Measurements from ENCODE around the gene CAMK2D.

Gene CAMK2D

GRCh38 chr4:113643505-113643904 lies 118.0 kb downstream of the CAMK2D start:
- DNase-seq (ENCODE audit: low read depth in 1 of 2, low spot score in 1 of 2) = no peak

GRCh38 chr4:113641025-113641431 lies 120.5 kb downstream of the CAMK2D start:
- DNase-seq (ENCODE audit: low read depth in 1 of 2, low spot score in 1 of 2) = no peak

GRCh38 chr4:113639326-113639725 lies 122.2 kb downstream of the CAMK2D start:
- no peak for DNase-seq (ENCODE audit: low read depth in 1 of 2, low spot score in 1 of 2)

- no peak for DNase-seq (ENCODE audit: low read depth in 1 of 2, low spot score in 1 of 2)
These were observed 123.0 kb downstream of the CAMK2D start for GRCh38 chr4:113638562-113638832.

- DNase-seq (ENCODE audit: low read depth in 1 of 2, low spot score in 1 of 2) = no peak
These were observed 123.5 kb downstream of the CAMK2D start for GRCh38 chr4:113637823-113638561.

- DNase-seq (ENCODE audit: low read depth in 1 of 2, low spot score in 1 of 2) = no peak
These were observed 124.2 kb downstream of the CAMK2D start for GRCh38 chr4:113637363-113637762.

- peak in 1 of 2 donors; percentile 19 for DNase-seq (ENCODE audit: low read depth in 1 of 2, low spot score in 1 of 2)
These were observed 124.7 kb downstream of the CAMK2D start for GRCh38 chr4:113636877-113637276.

- DNase-seq (ENCODE audit: low read depth in 1 of 2, low spot score in 1 of 2) = no peak
These were observed 125.1 kb downstream of the CAMK2D start for GRCh38 chr4:113636438-113636818.

- no peak for DNase-seq (ENCODE audit: low read depth in 1 of 2, low spot score in 1 of 2)
These were observed 125.7 kb downstream of the CAMK2D start for GRCh38 chr4:113635739-113636437.

- no peak for DNase-seq (ENCODE audit: low read depth in 1 of 2, low spot score in 1 of 2)
These were observed 127.2 kb downstream of the CAMK2D start for GRCh38 chr4:113634081-113634969.

GRCh38 chr4:113633467-113633866 lies 128.1 kb downstream of the CAMK2D start:
- DNase-seq (ENCODE audit: low read depth in 1 of 2, low spot score in 1 of 2) = no peak

- DNase-seq (ENCODE audit: low read depth in 1 of 2, low spot score in 1 of 2) = no peak
These were observed 132.8 kb downstream of the CAMK2D start for GRCh38 chr4:113628711-113629110.

GRCh38 chr4:113627321-113627720 lies 134.2 kb downstream of the CAMK2D start:
- DNase-seq (ENCODE audit: low read depth in 1 of 2, low spot score in 1 of 2) = no peak

GRCh38 chr4:113625902-113626301 lies 135.6 kb downstream of the CAMK2D start:
- DNase-seq (ENCODE audit: low read depth in 1 of 2, low spot score in 1 of 2) = no peak

GRCh38 chr4:113623274-113623894 lies 138.2 kb downstream of the CAMK2D start:
- no peak for DNase-seq (ENCODE audit: low read depth in 1 of 2, low spot score in 1 of 2)

- no peak for DNase-seq (ENCODE audit: low read depth in 1 of 2, low spot score in 1 of 2)
These were observed 139.9 kb downstream of the CAMK2D start for GRCh38 chr4:113621633-113622032.

- DNase-seq (ENCODE audit: low read depth in 1 of 2, low spot score in 1 of 2) = no peak
These were observed 141.5 kb downstream of the CAMK2D start for GRCh38 chr4:113620032-113620431.

- DNase-seq (ENCODE audit: low read depth in 1 of 2, low spot score in 1 of 2) = no peak
These were observed 142.0 kb downstream of the CAMK2D start for GRCh38 chr4:113619526-113619925.

- no peak for DNase-seq (ENCODE audit: low read depth in 1 of 2, low spot score in 1 of 2)
These were observed 143.3 kb downstream of the CAMK2D start for GRCh38 chr4:113618205-113618604.

- DNase-seq (ENCODE audit: low read depth in 1 of 2, low spot score in 1 of 2) = no peak
These were observed 144.3 kb downstream of the CAMK2D start for GRCh38 chr4:113617195-113617594.

GRCh38 chr4:113616443-113616842 lies 145.1 kb downstream of the CAMK2D start:
- DNase-seq (ENCODE audit: low read depth in 1 of 2, low spot score in 1 of 2) = no peak
